Caki2 (cell line): ENCODE measurements around the gene ATP10B. TPM values are rescaled to one million over a fixed set of nuclear protein-coding genes. Genes with fewer than 3 reads are reported as not detected.
"Not testable (repeated sequence)": the region's sequence is repeated elsewhere in the genome, so short reads cannot be mapped to it uniquely, and the experiment has no call there.

Experiments
- DNase-seq: peaks from one replicate; pipeline ENCODE4 v3.0.0-alpha.2; 2015; ENCODE audit warnings: low read depth
- in situ Hi-C: cut with HindIII; loops from 2 replicates; pipeline ENCODE4 v1.10.0; 2016; ENCODE audit warnings: low sequenced_read_pairs, low pct_unique_long_range_greater_than_20kb, mixed read lengths
- total RNA-seq: library from RNA; depleted of rRNA; stranded (reverse); fragments of >200 nt; shearing (Covaris generic); gene quantifications from 2 replicates; pipeline ENCODE4 v1.2.3, GENCODE V29; 2014; ENCODE audit warnings: low replicate concordance

Gene ATP10B
- total RNA-seq, 1 experiment from 2014 or later, result not detected

GRCh38 chr5:160835818-160836528 lies 16.0 kb downstream of the ATP10B start:
- in situ Hi-C loops, result no loop called here
- DNase-seq, result no peak

- in situ Hi-C loops, result no loop called here
- no peak for DNase-seq
These were observed 16.6 kb downstream of the ATP10B start for GRCh38 chr5:160835376-160835775.

GRCh38 chr5:160833806-160834205 lies 18.2 kb downstream of the ATP10B start:
- in situ Hi-C loops, result no loop called here
- DNase-seq, result no peak

GRCh38 chr5:160831801-160832200 lies 20.2 kb downstream of the ATP10B start:
- in situ Hi-C loops, result no loop called here
- DNase-seq, result no peak

GRCh38 chr5:160824301-160825001 lies 27.6 kb downstream of the ATP10B start:
- no peak for DNase-seq
- in situ Hi-C loops, result no loop called here

GRCh38 chr5:160812996-160813395 lies 39.0 kb downstream of the ATP10B start:
- DNase-seq, in situ Hi-C loops: not testable (repeated sequence)

GRCh38 chr5:160805376-160805775 lies 46.6 kb downstream of the ATP10B start:
- in situ Hi-C loops, result no loop called here
- DNase-seq, result no peak

GRCh38 chr5:160802592-160802991 lies 49.4 kb downstream of the ATP10B start:
- in situ Hi-C loops, result no loop called here
- no peak for DNase-seq

- in situ Hi-C loops, result no loop called here
- DNase-seq, result no peak
These were observed 51.4 kb downstream of the ATP10B start for GRCh38 chr5:160800375-160801275.

GRCh38 chr5:160799184-160799583 lies 52.8 kb downstream of the ATP10B start:
- in situ Hi-C loops, result no loop called here
- no peak for DNase-seq

- in situ Hi-C loops, result no loop called here
- no peak for DNase-seq
These were observed 55.0 kb downstream of the ATP10B start for GRCh38 chr5:160797020-160797419.

- in situ Hi-C loops, result no loop called here
- no peak for DNase-seq
These were observed 58.5 kb downstream of the ATP10B start for GRCh38 chr5:160793530-160793899.

- in situ Hi-C loops, result no loop called here
- no peak for DNase-seq
These were observed 59.1 kb downstream of the ATP10B start for GRCh38 chr5:160792732-160793529.

GRCh38 chr5:160792281-160792680 lies 59.7 kb downstream of the ATP10B start:
- no peak for DNase-seq

GRCh38 chr5:160789219-160789859 lies 62.7 kb downstream of the ATP10B start:
- in situ Hi-C loops, result no loop called here
- DNase-seq, result no peak

More at GRCh38 chr5:160792281-160792680, 59.7 kb downstream of the ATP10B start:
- in situ Hi-C loops, result no loop called here

- no peak for DNase-seq
- in situ Hi-C loops, result no loop called here
These were observed 63.8 kb downstream of the ATP10B start for GRCh38 chr5:160788102-160788660.

- in situ Hi-C loops, result no loop called here
- DNase-seq, result no peak
These were observed 64.8 kb downstream of the ATP10B start for GRCh38 chr5:160787240-160787639.
